ENCODE data around the gene CDH4. TPM values are rescaled to one million over a fixed set of nuclear protein-coding genes. Genes with fewer than 3 reads are reported as not detected.

CDH4 gene
- total and polyA plus RNA-seq, 2 of the 8 experiments (the other 6 are each of a cell fraction or from before 2014, with no cell fraction given), result 4.3 to 7.9 TPM

DNA sequence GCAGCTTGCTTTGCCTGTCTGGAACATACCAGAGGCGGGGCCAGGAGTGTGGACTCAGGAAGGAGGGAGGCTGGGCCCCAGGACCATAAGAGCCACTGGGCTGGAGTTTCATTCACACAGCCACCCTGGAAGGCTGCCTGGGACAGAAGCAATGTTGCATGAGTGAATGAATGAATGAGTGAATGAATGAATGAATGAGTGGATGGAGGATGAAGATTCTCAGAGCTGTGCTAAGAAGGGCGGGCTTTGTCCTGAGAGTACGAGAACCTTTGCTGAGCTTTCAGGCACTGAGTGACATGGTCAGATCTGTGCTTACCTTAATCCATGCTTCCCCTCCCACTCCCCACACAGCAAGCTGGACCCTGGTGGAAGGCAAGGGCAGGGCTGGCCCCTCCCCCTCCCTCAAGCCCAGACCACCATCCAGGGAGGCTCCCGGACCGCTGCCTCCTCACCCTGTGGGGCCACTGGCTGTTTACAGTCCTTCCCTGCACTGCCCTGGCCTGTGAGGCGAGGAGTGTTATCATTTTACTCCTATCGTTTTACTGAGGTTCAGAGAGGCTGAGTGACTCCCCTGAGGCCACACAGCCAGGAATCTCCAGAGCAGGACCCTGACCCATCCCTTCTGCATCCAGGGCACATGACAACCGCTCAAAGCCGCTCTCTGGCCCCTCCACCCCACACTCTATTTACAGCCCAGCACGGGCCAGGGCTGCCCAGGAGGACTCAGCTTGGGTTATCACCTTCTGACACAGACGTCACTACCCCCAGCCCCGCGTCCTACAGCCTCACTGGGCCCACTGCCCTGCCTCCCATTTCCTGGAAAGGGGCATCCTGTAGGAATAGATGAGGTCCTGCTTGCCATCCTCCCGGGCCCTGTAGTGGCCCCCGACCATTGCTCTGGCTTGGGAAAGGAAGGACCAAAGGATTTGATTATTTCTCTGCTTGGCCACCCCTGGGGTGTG lies 543.9 kb downstream of the CDH4 start:
- H4K20me1 ChIP-seq (replicated peaks in 1 of 2; ENCODE audit: control insufficient read depth in 1 of 2, insufficient read depth in 2 of 2, low read length in 2 of 2), result peaks cover 0 to 4% of the 10 kb centered on the region in 2 experiments
- no peak overlapping the region for H4K91ac ChIP-seq (replicated peaks; ENCODE audit: insufficient read length, low read length)
- no peak overlapping the region for H2BK120ac ChIP-seq (replicated peaks; ENCODE audit: low read depth, low read length)
- H3K23ac ChIP-seq (ENCODE audit: insufficient read length), result no peak overlapping the region
- CTCF ChIA-PET (ENCODE audit: partially characterized antibody), result interaction anchor here (0.6 to 3.4 kb wide), 5 partner anchors 16 to 81 kb away, joined by 3 to 12 read pairs (median 6); no protein-coding TSS in a partner anchor
- H2BK15ac ChIP-seq (ENCODE audit: low read length), result no peak overlapping the region
- no peak overlapping the region for H3K18ac ChIP-seq (ENCODE audit: extremely low read depth, low read length)
- H3K23me2 ChIP-seq (ENCODE audit: low read depth, low read length), result peaks cover 3% of the 10 kb centered on the region; the same call in 1 of the 2 replicates
- H3K14ac ChIP-seq (ENCODE audit: insufficient read length), result no peak overlapping the region
- no peaks in the 10 kb centered on the region for H3K36me3 ChIP-seq (ENCODE audit: control insufficient read depth in 2 of 4, insufficient read depth in 4 of 4, low read length in 3 of 4)
- H3K4me2 ChIP-seq (ENCODE audit: insufficient read depth in 1 of 2, low read depth in 2 of 2, low read length in 2 of 2), result no peak overlapping the region
- FAIRE-seq (no peak), DNase-seq (ENCODE audit: low read depth in 1 of 2, low spot score in 2 of 2) (no peak)
- no peak overlapping the region for H4K5ac ChIP-seq (ENCODE audit: insufficient read length, low read depth, low read length)
- H3K27ac ChIP-seq (ENCODE audit: low read depth, low read length), result no peak overlapping the region
- no peaks in the 10 kb centered on the region for H3K9me3 ChIP-seq (ENCODE audit: insufficient read depth in 2 of 2, low read depth in 1 of 2, low read length in 1 of 2)
- no peaks in the 10 kb centered on the region for H3K79me1 ChIP-seq (ENCODE audit: low read depth, low read length)
- H3K56ac ChIP-seq (replicated peaks; ENCODE audit: insufficient read length, low read depth, low read length), result no peak overlapping the region
- WGBS, 2 experiments (ENCODE audit: extremely low coverage in 1 of 2, insufficient coverage in 1 of 2, insufficient read length in 1 of 2, insufficient replicate concordance in 2 of 2, low coverage in 1 of 2, low lambda C conversion rate in 2 of 2, missing lambda C conversion rate in 1 of 2), result 91% methylated on average over 15 of the region's 15 CpGs; no CpG with 5 or more reads in 1 of the 2 experiments
- no peak overlapping the region for H4K8ac ChIP-seq (ENCODE audit: extremely low read depth, insufficient read depth, low read length)
- H2BK5ac ChIP-seq (ENCODE audit: low read depth, low read length), result no peak overlapping the region
- no peak overlapping the region for H3K9ac ChIP-seq (replicated peaks in 1 of 4; ENCODE audit: extremely low read depth in 1 of 4, low read depth in 3 of 4, low read length in 3 of 4)
- no peak overlapping the region for H3K4me3 ChIP-seq (ENCODE audit: extremely low read depth in 1 of 4, insufficient read depth in 2 of 4, low read depth in 3 of 4, low read length in 4 of 4)
- no peak overlapping the region for H2AK5ac ChIP-seq (ENCODE audit: low read depth, low read length)
- H2AFZ ChIP-seq (ENCODE audit: low read length), result no peak overlapping the region
- no peak overlapping the region for H2BK12ac ChIP-seq (ENCODE audit: low read depth, low read length)
- H2BK20ac ChIP-seq (ENCODE audit: low read length), result no peak overlapping the region
- no peaks in the 10 kb centered on the region for H3K79me2 ChIP-seq (ENCODE audit: control insufficient read depth in 1 of 2, insufficient read depth in 2 of 2, low read length in 2 of 2)
- H3K4ac ChIP-seq (replicated peaks; ENCODE audit: insufficient read length, low read depth, low read length), result no peak overlapping the region
- peaks cover 0 to 3% (median 0%) of the 10 kb centered on the region in 4 experiments; a peak in 2 of 7 replicates for H3K4me1 ChIP-seq (replicated peaks in 1 of 4; ENCODE audit: control insufficient read depth in 3 of 4, insufficient read depth in 4 of 4, low read length in 3 of 4)
- no peaks in the 10 kb centered on the region; a peak in 1 of 7 replicates for H3K27me3 ChIP-seq (replicated peaks in 1 of 4; ENCODE audit: control insufficient read depth in 3 of 4, extremely low read depth in 1 of 4, insufficient read depth in 3 of 4, low read length in 3 of 4)
- POLR2A ChIA-PET (ENCODE audit: partially characterized antibody), result interaction anchor here (1.3 kb wide), 1 partner anchor 37 kb away, joined by 3 read pairs; no protein-coding TSS in a partner anchor
- no peak for TF ChIP-seq RFX5 (IDR thresholded peaks at IDR 0.05; ENCODE audit: borderline replicate concordance, low read depth, low read length)
- no peak for TF ChIP-seq EZH2 (IDR thresholded peaks at IDR 0.05; ENCODE audit: low read depth, low read length, severe bottlenecking)
- TF ChIP-seq SP4 (IDR thresholded peaks at IDR 0.05; ENCODE audit: low read length), result no peak
- no peak for TF ChIP-seq CHD2 (IDR thresholded peaks at IDR 0.05; ENCODE audit: low read length)
- no peak for TF ChIP-seq SUZ12 (IDR thresholded peaks at IDR 0.05; ENCODE audit: low read length)
- no peak for TF ChIP-seq KDM1A (IDR thresholded peaks at IDR 0.05; ENCODE audit: borderline replicate concordance, low read length)
- TF ChIP-seq GABPA (IDR thresholded peaks at IDR 0.05; ENCODE audit: borderline replicate concordance, insufficient read depth, low read length), result no peak
- no peak for TF ChIP-seq CBX5 (IDR thresholded peaks at IDR 0.05; ENCODE audit: low read depth, low read length)
- no peak for TF ChIP-seq BCL11A (IDR thresholded peaks at IDR 0.05; ENCODE audit: low read depth in 2 of 2, low read length in 2 of 2)
- TF ChIP-seq, protein P1, sequence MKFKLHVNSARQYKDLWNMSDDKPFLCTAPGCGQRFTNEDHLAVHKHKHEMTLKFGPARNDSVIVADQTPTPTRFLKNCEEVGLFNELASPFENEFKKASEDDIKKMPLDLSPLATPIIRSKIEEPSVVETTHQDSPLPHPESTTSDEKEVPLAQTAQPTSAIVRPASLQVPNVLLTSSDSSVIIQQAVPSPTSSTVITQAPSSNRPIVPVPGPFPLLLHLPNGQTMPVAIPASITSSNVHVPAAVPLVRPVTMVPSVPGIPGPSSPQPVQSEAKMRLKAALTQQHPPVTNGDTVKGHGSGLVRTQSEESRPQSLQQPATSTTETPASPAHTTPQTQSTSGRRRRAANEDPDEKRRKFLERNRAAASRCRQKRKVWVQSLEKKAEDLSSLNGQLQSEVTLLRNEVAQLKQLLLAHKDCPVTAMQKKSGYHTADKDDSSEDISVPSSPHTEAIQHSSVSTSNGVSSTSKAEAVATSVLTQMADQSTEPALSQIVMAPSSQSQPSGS (IDR thresholded peaks at IDR 0.05; ENCODE audit: low read length), result no peak

Data from H1 (cell line).